ENCODE data around the gene C17orf78.
"Not testable (repeated sequence)": the region's sequence is repeated elsewhere in the genome, so short reads cannot be mapped to it uniquely, and the experiment has no call there.

Gene C17orf78

DNA sequence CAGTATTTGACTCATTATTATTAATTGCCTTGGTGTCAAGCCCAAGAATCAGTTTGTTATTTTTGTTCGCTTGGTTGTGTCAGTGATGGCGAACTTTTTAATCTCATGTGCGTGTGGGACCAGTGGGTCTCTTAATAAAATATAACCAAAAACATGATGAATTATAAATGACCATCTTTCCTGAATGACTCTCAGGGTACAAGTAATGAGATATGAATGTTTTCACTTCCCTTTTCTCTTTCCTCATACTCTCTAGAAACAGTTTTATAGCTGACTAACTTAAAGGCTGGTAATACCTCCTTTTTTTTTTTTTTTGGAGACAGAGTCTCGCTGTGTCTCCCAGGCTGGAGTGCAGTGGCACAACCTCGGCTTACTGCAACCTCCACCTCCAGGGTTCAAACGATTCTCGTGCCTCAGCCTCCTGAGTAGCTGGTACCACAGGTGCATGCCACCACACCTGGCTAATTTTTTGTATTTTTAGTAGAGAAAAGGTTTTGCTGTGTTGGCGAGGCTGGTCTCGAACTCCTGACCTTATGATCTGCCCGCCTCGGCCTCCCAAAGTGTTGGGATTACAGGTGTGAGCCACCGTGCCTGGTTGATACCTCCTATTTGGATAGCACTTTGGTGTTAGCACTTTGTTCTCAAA lies 65.7 kb downstream of the C17orf78 start:
- FAIRE-seq: not testable (repeated sequence)

Measured in endometrium (tissue), 2 donors.